SK-N-SH (cell line): ENCODE results near the gene NXPH4. TPM values are rescaled to one million over a fixed set of nuclear protein-coding genes. Genes with fewer than 3 reads are reported as not detected.

Source experiments
- CTCF ChIA-PET: fragments of 300-600, 350-600 bp; formaldehyde crosslinking; extraction: SDS; loops from one replicate; lab custom pipeline; 2021; lab: Yijun Ruan, JAX
- POLR2A ChIA-PET: fragments of 350-600 bp; sonication (Branson Sonifier 250); formaldehyde crosslinking; extraction: SDS; loops from one replicate; lab custom pipeline; 2020; ENCODE audit warnings: antibody characterized with exemption, inconsistent platforms; lab: Yijun Ruan, JAX
- DNase-seq: peaks from one replicate; pipeline ENCODE4 v3.0.0; 2012
- H2AFZ ChIP-seq: fragments of 200-600 bp; sonication (generic); 2 replicates; pipeline ENCODE4 v1.8.1; 2016; ENCODE audit warnings: antibody characterized with exemption, mild to moderate bottlenecking, low read depth
- H3F3A ChIP-seq: fragments of 200-600 bp; sonication (generic); replicated peaks from 2 replicates; pipeline ENCODE3; 2016; ENCODE audit warnings: antibody characterized with exemption, mild to moderate bottlenecking; ENCODE audit not compliant: insufficient read depth
- H3K27ac ChIP-seq, 2 experiments: fragments of 200-500 bp in 1 of 2; fragments of 200-600 bp in 1 of 2; sonication (Bioruptor generic) in 1 of 2; sonication (generic), shearing (Covaris generic) in 1 of 2; 2 replicates each; pipeline versions ENCODE4 v1.5.1 to v1.6.1; 2014 to 2016; ENCODE audit warnings: low read depth in 2 of 2, inconsistent platforms in 1 of 2, low read length in 1 of 2, mild to moderate bottlenecking in 1 of 2, mixed read lengths in 1 of 2
- H3K27me3 ChIP-seq: fragments of 200-600 bp; sonication (generic), shearing (Covaris generic); 2 replicates; pipeline ENCODE4 v1.6.1; 2016; ENCODE audit warnings: mixed run types; ENCODE audit not compliant: insufficient read depth
- H3K36me3 ChIP-seq, 2 experiments: fragments of 200-500 bp in 1 of 2; fragments of 200-600 bp in 1 of 2; sonication (Bioruptor generic) in 1 of 2; sonication (generic) in 1 of 2; replicated peaks in 1 of 2; 2 replicates each; pipeline versions ENCODE3 to v1.5.1; 2014 to 2016; ENCODE audit warnings: low read length in 1 of 2, mild to moderate bottlenecking in 1 of 2; ENCODE audit not compliant: insufficient read depth in 2 of 2, control insufficient read depth in 1 of 2
- H3K4me1 ChIP-seq, 2 experiments: fragments of 200-500 bp in 1 of 2; fragments of 200-600 bp in 1 of 2; sonication (Bioruptor generic) in 1 of 2; sonication (generic), shearing (Covaris generic) in 1 of 2; 2 replicates each; pipeline versions ENCODE4 v1.5.1 to v1.6.1; 2014 to 2016; ENCODE audit warnings: low read depth in 1 of 2, low read length in 1 of 2, mixed run types in 1 of 2; ENCODE audit not compliant: insufficient read depth in 2 of 2, control insufficient read depth in 1 of 2
- H3K4me2 ChIP-seq: fragments of 200-600 bp; sonication (generic), shearing (Covaris generic); 2 replicates; pipeline ENCODE4 v1.6.1; 2017; ENCODE audit warnings: mixed run types
- H3K4me3 ChIP-seq, 2 experiments: fragments of 200-500 bp in 1 of 2; fragments of 200-600 bp in 1 of 2; sonication (Bioruptor generic) in 1 of 2; sonication (generic), shearing (Covaris generic) in 1 of 2; 2 replicates each; pipeline versions ENCODE4 v1.5.1 to v1.8.1; 2014 to 2016; ENCODE audit warnings: low read depth in 2 of 2, inconsistent platforms in 1 of 2, low read length in 1 of 2, mild to moderate bottlenecking in 1 of 2, mixed read lengths in 1 of 2, moderate library complexity in 1 of 2
- H3K79me2 ChIP-seq: fragments of 200-600 bp; sonication (generic); 2 replicates; pipeline ENCODE4 v1.8.1; 2017; ENCODE audit warnings: mild to moderate bottlenecking; ENCODE audit not compliant: insufficient read depth
- H3K9ac ChIP-seq: fragments of 200-600 bp; sonication (generic); 2 replicates; pipeline ENCODE4 v1.6.1; 2017; ENCODE audit warnings: mixed run types
- H3K9me2 ChIP-seq: fragments of 200-600 bp; sonication (generic); 2 replicates; pipeline ENCODE4 v1.6.1; 2017; ENCODE audit warnings: mixed run types
- H3K9me3 ChIP-seq: fragments of 200-600 bp; sonication (generic); 2 replicates; pipeline ENCODE4 v1.6.1; 2017; ENCODE audit warnings: mixed run types, mild to moderate bottlenecking, moderate library complexity
- H4K20me1 ChIP-seq: fragments of 200-600 bp; sonication (generic); 2 replicates; pipeline ENCODE4 v1.6.1; 2017; ENCODE audit warnings: mild to moderate bottlenecking, mixed run types; ENCODE audit not compliant: insufficient read depth
- CHD2 ChIP-seq: fragments of 150-350 bp; IDR thresholded peaks from 2 replicates; pipeline ENCODE4 v1.6.1; 2018; ENCODE audit warnings: low read length; ENCODE audit not compliant: partially characterized antibody
- ELF1 ChIP-seq: IDR thresholded peaks from 2 replicates; pipeline ENCODE4 v1.4.0; 2012
- EP300 ChIP-seq, 2 experiments: IDR thresholded peaks; 2 replicates each; pipeline versions ENCODE4 v1.4.0 to v1.6.1; 2012; ENCODE audit warnings: borderline replicate concordance in 1 of 2, low read depth in 1 of 2, low read length in 1 of 2
- FOSL2 ChIP-seq: IDR thresholded peaks from 2 replicates; pipeline ENCODE4 v1.4.0; 2012; ENCODE audit warnings: low read depth, mild to moderate bottlenecking, moderate library complexity, borderline replicate concordance
- FOXM1 ChIP-seq: IDR thresholded peaks from 2 replicates; pipeline ENCODE4 v1.4.0; 2012; ENCODE audit warnings: low read depth, mild to moderate bottlenecking
- RCOR1 ChIP-seq: fragments of 150-350 bp; IDR thresholded peaks from 2 replicates; pipeline ENCODE4 v1.6.1; 2017; ENCODE audit warnings: antibody characterized with exemption, low read length
- RFX5 ChIP-seq: IDR thresholded peaks from 2 replicates; pipeline ENCODE4 v1.6.1; 2012; ENCODE audit warnings: mild to moderate bottlenecking, improper control_type of control experiment, low read length
- RXRA ChIP-seq: IDR thresholded peaks from 2 replicates; pipeline ENCODE4 v1.4.0; 2012; ENCODE audit warnings: low read depth, mild to moderate bottlenecking, borderline replicate concordance
- SIN3A ChIP-seq: IDR thresholded peaks from 2 replicates; pipeline ENCODE4 v1.6.1; 2012; ENCODE audit warnings: low read depth, mild to moderate bottlenecking, low read length, moderate library complexity, borderline replicate concordance
- SMC3 ChIP-seq: IDR thresholded peaks from 2 replicates; pipeline ENCODE4 v1.6.1; 2012; ENCODE audit warnings: low read depth, low read length, improper control_type of control experiment
- TAF1 ChIP-seq: IDR thresholded peaks from 2 replicates; pipeline ENCODE4 v1.6.1; 2012; ENCODE audit warnings: low read depth, mild to moderate bottlenecking, low read length, moderate library complexity, borderline replicate concordance
- TCF12 ChIP-seq: IDR thresholded peaks from 2 replicates; pipeline ENCODE4 v1.4.0; 2012
- YY1 ChIP-seq: IDR thresholded peaks from 2 replicates; pipeline ENCODE4 v1.4.0; 2012; ENCODE audit warnings: low read depth, mild to moderate bottlenecking
- WGBS: methylation state at CpG from one replicate; pipeline ENCODE4 v1.1.6; 2017; ENCODE audit warnings: low lambda C conversion rate; 5-methylcytosine and 5-hydroxymethylcytosine counted together
- polyA plus RNA-seq, 3 experiments: library from polyadenylated mRNA; depleted of rRNA; stranded (reverse); fragments of >200 nt; gene quantifications; 2 replicates each; pipeline ENCODE4 v1.2.3, GENCODE V29; 2012
- TF ChIP-seq, protein P1 (sequence below): fragments of 150-350 bp; IDR thresholded peaks from 2 replicates; pipeline ENCODE4 v1.6.1; 2017; ENCODE audit warnings: antibody characterized with exemption, low read length, low read depth, borderline replicate concordance
- TF ChIP-seq, protein P2 (sequence below): IDR thresholded peaks from 2 replicates; pipeline ENCODE4; 2012
- TF ChIP-seq, protein P3 (sequence below): IDR thresholded peaks from 2 replicates; pipeline ENCODE4 v1.4.0; 2012; ENCODE audit warnings: low read depth, borderline replicate concordance
- TF ChIP-seq, protein P4 (sequence below): IDR thresholded peaks from 2 replicates; pipeline ENCODE4 v1.4.0; 2012; ENCODE audit warnings: low read depth

The NXPH4 gene
- polyA plus RNA-seq, 1 of the 3 experiments (the other 2 are of a cell fraction): 0.31 TPM

DNA sequence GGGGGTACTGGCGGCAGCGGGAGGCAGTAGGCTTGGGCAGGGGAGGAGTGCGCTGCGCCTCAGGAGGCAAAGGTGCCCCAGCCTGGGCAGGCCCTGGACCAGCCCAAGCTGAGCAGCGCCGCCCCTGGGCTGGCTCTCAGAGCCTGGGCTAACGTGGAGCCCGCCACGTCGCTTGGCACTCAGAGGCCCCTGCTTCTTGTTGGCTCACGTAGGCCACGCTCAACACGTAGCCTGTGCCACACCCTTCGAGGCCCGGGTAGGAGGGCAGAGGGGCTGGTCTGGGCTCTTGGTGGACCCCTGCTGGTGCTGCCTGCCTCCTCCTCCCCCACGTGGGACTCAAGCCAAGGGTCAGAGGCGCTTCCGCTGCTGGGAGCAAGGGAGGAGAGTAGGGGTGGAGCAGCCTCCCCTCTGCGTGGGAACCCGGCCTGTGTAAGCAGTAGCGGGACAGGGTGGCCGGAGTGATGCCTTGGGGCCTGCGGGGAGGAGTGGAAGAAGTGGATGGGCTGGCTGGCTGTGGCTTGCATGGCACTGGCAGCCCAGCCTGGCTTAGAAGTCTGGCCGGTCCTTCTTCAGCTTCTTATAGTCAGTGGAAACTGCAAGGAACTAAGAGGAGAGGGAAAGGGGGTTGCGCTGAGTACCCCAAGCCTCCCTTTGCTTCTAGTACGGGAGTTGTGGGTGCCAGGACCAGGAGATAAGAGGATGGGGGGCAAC is 18.6 kb downstream of the NXPH4 start:
- Histone ChIP-seq H3F3A (peaks cover 9% of the 10 kb centered on the region), H3K4me2 (no peak overlapping the region), H3K9me3 (no peaks in the 10 kb centered on the region), H2AFZ (no peak overlapping the region), H3K4me3 (no peak overlapping the region), H3K9ac (no peak overlapping the region), H3K9me2 (no peaks in the 10 kb centered on the region), H3K79me2 (peaks cover 21% of the 10 kb centered on the region), H3K36me3 (peaks cover 22 to 37% of the 10 kb centered on the region in 2 experiments), H4K20me1 (no peaks in the 10 kb centered on the region), H3K27ac (no peak overlapping the region; a peak in 1 of 4 replicates), H3K4me1 (peaks cover 0 to 41% of the 10 kb centered on the region in 2 experiments; a peak in 1 of 4 replicates), H3K27me3 (no peaks in the 10 kb centered on the region)
- no peak for TF ChIP-seq EP300 (IDR thresholded peaks at IDR 0.05; ENCODE audit: borderline replicate concordance in 1 of 2, low read depth in 1 of 2, low read length in 1 of 2)
- TF ChIP-seq YY1: no peak
- no peak for TF ChIP-seq ELF1
- TF ChIP-seq TCF12: no peak
- no peak for TF ChIP-seq RXRA
- no peak for TF ChIP-seq FOSL2
- no peak for TF ChIP-seq RFX5
- TF ChIP-seq, protein P1, sequence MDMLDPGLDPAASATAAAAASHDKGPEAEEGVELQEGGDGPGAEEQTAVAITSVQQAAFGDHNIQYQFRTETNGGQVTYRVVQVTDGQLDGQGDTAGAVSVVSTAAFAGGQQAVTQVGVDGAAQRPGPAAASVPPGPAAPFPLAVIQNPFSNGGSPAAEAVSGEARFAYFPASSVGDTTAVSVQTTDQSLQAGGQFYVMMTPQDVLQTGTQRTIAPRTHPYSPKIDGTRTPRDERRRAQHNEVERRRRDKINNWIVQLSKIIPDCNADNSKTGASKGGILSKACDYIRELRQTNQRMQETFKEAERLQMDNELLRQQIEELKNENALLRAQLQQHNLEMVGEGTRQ: no peak
- 85% methylated on average over 16 of the region's 26 CpGs for WGBS
- ChIA-PET POLR2A (interaction anchor here (1.0 kb wide), 1 partner anchor 278 kb away, joined by 3 read pairs; no protein-coding TSS in a partner anchor), CTCF (interaction anchor here (11.9 to 31.5 kb wide), 2 partner anchors 8 to 23 kb away, joined by 271 to 937 read pairs; partner anchors contain the start of genes NXPH4 and SHMT2)
- peak; percentile 63 for DNase-seq

DNA sequence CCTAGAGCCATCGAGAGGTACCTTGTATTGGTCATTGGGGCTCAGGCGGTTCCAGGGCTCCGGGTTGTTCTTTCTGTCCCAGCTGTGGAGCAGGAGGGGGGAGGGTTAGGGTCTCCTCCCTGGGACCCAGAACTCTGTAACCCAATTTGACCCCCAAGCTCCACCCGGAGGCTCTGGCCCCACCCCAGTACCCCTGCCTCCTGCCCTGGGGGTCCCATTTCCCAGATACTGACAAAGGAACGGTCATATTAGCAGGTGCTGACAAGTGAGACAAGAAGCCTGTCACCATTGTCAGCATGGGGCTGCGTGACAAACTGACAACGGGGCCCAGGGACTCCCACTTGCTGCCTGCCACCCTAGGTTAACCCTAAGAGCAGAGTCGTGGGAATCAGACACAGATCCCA is 19.1 kb downstream of the NXPH4 start:
- H3K9ac ChIP-seq: no peak overlapping the region
- DNase-seq: no peak
- 100% methylated on average over 5 of the region's 8 CpGs for WGBS
- H3K9me3 ChIP-seq: no peaks in the 10 kb centered on the region
- CTCF ChIA-PET: interaction anchor here (11.9 to 31.5 kb wide), 2 partner anchors 8 to 23 kb away, joined by 271 to 937 read pairs; partner anchors contain the start of genes NXPH4 and SHMT2
- no peak overlapping the region for H3K4me2 ChIP-seq
- no peak overlapping the region for H3K27ac ChIP-seq
- no peaks in the 10 kb centered on the region for H4K20me1 ChIP-seq
- H3K79me2 ChIP-seq: peaks cover 15% of the 10 kb centered on the region
- H3K36me3 ChIP-seq: peaks cover 22 to 37% of the 10 kb centered on the region in 2 experiments
- no peak overlapping the region for H3K4me3 ChIP-seq
- TF ChIP-seq SIN3A: no peak
- TF ChIP-seq RCOR1: no peak
- TF ChIP-seq, protein P2, sequence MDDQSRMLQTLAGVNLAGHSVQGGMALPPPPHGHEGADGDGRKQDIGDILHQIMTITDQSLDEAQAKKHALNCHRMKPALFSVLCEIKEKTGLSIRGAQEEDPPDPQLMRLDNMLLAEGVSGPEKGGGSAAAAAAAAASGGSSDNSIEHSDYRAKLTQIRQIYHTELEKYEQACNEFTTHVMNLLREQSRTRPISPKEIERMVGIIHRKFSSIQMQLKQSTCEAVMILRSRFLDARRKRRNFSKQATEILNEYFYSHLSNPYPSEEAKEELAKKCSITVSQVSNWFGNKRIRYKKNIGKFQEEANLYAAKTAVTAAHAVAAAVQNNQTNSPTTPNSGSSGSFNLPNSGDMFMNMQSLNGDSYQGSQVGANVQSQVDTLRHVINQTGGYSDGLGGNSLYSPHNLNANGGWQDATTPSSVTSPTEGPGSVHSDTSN: no peak
- TF ChIP-seq, protein P3, sequence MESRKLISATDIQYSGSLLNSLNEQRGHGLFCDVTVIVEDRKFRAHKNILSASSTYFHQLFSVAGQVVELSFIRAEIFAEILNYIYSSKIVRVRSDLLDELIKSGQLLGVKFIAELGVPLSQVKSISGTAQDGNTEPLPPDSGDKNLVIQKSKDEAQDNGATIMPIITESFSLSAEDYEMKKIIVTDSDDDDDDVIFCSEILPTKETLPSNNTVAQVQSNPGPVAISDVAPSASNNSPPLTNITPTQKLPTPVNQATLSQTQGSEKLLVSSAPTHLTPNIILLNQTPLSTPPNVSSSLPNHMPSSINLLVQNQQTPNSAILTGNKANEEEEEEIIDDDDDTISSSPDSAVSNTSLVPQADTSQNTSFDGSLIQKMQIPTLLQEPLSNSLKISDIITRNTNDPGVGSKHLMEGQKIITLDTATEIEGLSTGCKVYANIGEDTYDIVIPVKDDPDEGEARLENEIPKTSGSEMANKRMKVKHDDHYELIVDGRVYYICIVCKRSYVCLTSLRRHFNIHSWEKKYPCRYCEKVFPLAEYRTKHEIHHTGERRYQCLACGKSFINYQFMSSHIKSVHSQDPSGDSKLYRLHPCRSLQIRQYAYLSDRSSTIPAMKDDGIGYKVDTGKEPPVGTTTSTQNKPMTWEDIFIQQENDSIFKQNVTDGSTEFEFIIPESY: no peak
- no peak for TF ChIP-seq SMC3
- TF ChIP-seq ELF1: no peak
- TF ChIP-seq, protein P4, sequence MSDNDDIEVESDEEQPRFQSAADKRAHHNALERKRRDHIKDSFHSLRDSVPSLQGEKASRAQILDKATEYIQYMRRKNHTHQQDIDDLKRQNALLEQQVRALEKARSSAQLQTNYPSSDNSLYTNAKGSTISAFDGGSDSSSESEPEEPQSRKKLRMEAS: no peak
- no peak for TF ChIP-seq FOXM1
- no peak for TF ChIP-seq CHD2
- no peak for TF ChIP-seq TAF1
- TF ChIP-seq, all 33 proteins: peak for 0
- Histone ChIP-seq H3K4me1 (peaks cover 2 to 39% of the 10 kb centered on the region in 2 experiments; a peak in 2 of 4 replicates), H3K9me2 (no peaks in the 10 kb centered on the region), H3K27me3 (peaks cover 3% of the 10 kb centered on the region; the same call in 1 of the 2 replicates), H2AFZ (no peak overlapping the region), H3F3A (peaks cover 9% of the 10 kb centered on the region)
- POLR2A ChIA-PET: interaction anchor here (1.0 kb wide), 1 partner anchor 277 kb away, joined by 3 read pairs; no protein-coding TSS in a partner anchor
